Measurements from ENCODE around the gene CPSF3. TPM values are rescaled to one million over a fixed set of nuclear protein-coding genes. Genes with fewer than 3 reads are reported as not detected.

CPSF3 gene
- total RNA-seq, 2 experiments from 2014 or later = 57.9 to 64.6 TPM

DNA sequence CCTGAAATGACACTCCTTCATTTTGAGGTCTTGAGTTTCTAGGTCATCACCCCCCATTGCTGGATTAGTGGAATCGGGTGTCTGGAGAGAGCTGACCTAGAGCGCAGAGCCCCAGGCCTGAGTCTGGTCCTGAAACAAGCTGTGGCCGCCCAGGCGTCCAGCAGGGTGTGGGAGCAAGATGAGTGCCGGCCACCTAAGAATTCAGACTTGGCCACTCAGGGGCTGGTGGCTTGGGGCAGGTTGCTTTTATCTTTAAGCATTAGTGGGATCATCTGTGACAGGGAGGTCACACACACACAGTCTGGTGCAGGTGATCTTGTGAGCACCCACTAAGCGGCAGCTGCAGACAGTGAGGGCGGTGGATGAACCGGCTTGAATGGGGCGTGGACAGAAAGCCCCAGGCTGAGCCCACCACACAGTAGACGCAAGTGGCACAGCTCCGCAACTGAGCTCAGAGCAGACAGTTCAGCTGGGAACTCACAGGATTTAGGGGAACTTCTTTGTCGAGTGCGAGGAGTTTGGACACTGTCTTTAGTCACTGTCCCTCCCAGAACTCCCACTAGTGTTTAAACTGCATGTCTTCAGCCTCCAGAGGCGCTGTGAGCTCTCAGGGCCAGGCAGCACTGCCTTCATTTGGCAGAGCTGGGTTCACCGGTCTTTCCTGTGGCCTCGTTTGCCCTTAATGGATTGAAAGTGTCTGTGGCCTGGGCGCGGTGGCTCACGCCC lies 21.6 kb upstream of the CPSF3 start:
- no peaks in the 10 kb centered on the region for H3K4me1 Mint-ChIP-seq
- no peak overlapping the region for H3K4me3 Mint-ChIP-seq
- no peaks in the 10 kb centered on the region for H3K9me3 Mint-ChIP-seq (ENCODE audit: low read depth)
- H3K36me3 Mint-ChIP-seq = peaks cover 1% of the 10 kb centered on the region
- no peaks in the 10 kb centered on the region for H3K27me3 Mint-ChIP-seq
- no peak for ATAC-seq
- CTCF ChIA-PET = no interaction called here
- no peak for DNase-seq
- no peak overlapping the region for H3K27ac Mint-ChIP-seq

DNA sequence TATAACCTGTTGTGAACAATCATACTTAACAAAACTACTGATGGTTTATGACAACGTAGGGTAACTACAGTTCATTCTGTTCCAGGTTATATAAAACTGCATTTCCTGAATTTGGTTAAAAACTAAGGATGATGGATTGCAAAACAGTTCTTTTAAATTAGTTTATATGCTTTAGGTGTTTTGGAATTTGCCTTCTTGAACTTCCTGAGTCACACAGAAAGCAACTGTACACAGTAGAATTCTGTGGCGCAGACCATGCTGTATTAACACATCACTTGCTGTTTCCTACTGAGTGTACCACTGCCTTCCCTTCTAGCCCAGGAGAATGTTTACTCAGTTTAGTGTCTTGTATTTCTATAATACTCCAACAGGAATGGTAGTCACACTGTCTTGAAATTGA lies 19.5 kb upstream of the CPSF3 start:
- no peaks in the 10 kb centered on the region for H3K27me3 Mint-ChIP-seq
- no peaks in the 10 kb centered on the region for H3K9me3 Mint-ChIP-seq (ENCODE audit: low read depth)
- no peaks in the 10 kb centered on the region for H3K4me1 Mint-ChIP-seq
- peaks cover 12% of the 10 kb centered on the region for H3K36me3 Mint-ChIP-seq
- DNase-seq (no peak), ATAC-seq (no peak)
- H3K4me3 Mint-ChIP-seq = no peak overlapping the region
- H3K27ac Mint-ChIP-seq = no peak overlapping the region
- CTCF ChIA-PET = no interaction called here

DNA sequence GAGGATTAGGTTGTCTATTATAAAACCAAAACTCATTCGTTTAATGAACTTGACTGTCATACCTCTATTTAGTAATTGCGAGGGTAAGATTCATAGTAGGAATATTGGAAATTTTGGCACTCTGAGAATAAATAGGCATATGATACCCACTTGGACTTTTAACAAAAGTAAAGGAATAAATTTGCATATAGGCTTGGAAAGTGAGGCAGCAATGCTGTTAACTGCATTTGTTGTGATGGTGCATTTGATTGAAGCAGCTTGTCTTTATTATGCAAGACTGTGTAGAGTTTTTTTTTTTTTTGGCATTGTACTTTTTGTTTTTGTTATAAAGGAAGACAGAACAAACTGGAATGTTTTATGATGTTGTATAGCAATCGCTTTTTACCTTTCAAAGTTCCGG lies 19.0 kb upstream of the CPSF3 start:
- no peak for DNase-seq
- no peak for ATAC-seq
- peaks cover 14% of the 10 kb centered on the region for H3K36me3 Mint-ChIP-seq
- CTCF ChIA-PET = no interaction called here
- no peaks in the 10 kb centered on the region for H3K9me3 Mint-ChIP-seq (ENCODE audit: low read depth)
- H3K4me3 Mint-ChIP-seq = no peak overlapping the region
- H3K27ac Mint-ChIP-seq = no peak overlapping the region
- H3K4me1 Mint-ChIP-seq = no peaks in the 10 kb centered on the region
- H3K27me3 Mint-ChIP-seq = no peaks in the 10 kb centered on the region

DNA sequence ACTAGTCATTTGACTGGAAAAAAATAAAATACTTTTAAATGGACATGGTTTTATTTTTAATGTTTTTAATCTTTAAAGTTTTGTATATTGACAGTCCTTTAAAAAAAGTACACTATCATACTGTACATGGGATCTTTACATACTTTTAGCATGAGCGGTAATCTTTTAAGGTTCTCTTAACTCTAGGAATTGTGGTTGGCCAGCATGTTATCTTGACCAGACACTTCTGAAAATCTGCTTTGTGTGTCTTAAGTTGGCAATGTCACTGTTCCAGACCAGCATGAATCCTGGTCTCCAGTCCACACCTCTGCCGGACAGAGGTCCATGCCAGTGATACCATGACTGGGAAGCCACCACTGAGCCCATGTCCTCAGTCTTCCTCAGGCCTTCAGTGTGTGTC lies 17.8 kb upstream of the CPSF3 start:
- Mint-ChIP-seq H3K9me3 (ENCODE audit: low read depth) (no peaks in the 10 kb centered on the region), H3K27ac (no peak overlapping the region), H3K36me3 (peaks cover 15% of the 10 kb centered on the region), H3K4me1 (peaks cover 3% of the 10 kb centered on the region), H3K27me3 (no peaks in the 10 kb centered on the region), H3K4me3 (no peak overlapping the region)
- no peak for DNase-seq
- ATAC-seq = no peak
- CTCF ChIA-PET = no interaction called here

DNA sequence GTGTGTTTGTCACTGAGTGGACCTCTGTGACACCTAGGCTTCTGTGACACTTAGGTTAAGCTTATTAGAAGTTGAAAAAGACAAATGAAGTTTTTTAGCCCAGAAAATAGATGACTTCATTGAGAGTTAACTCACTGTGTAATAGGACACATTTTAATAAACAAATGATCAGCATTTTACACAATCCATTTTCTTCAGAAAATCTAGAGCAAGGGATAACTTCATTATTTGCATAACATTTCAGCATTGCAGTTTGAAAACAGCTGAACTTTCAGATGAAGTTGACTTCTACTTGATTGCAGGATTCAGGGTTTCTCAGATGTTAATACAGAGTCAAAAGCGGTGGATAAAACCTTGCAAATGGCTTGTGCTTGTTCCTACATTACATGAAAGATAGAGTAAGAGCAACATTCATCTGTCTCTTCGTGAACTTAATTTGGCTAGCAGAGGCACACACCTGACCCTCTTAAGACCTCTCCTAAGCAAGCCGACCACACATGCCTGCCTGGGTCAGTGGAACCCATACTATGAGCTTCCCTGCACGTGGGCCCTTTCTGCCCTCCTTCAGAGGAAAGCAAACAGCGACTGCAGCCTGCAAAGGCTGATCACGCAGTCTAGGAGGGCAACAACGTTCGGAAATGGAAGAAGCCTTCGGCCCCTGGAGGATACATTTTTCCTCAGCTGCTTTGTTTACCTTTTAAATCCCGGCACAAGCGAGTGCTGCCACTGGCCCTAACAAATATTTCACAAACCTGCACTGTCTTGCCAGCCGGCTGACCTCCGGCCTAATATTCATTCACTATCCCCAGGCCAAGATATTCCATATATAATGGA lies 16.7 kb upstream of the CPSF3 start:
- H3K27me3 Mint-ChIP-seq = no peaks in the 10 kb centered on the region
- H3K27ac Mint-ChIP-seq = peak overlapping the region; percentile 7
- H3K36me3 Mint-ChIP-seq = peaks cover 22% of the 10 kb centered on the region
- DNase-seq = no peak
- CTCF ChIA-PET = no interaction called here
- H3K9me3 Mint-ChIP-seq (ENCODE audit: low read depth) = no peaks in the 10 kb centered on the region
- no peak for ATAC-seq
- peaks cover 5% of the 10 kb centered on the region for H3K4me1 Mint-ChIP-seq
- H3K4me3 Mint-ChIP-seq = no peak overlapping the region

DNA sequence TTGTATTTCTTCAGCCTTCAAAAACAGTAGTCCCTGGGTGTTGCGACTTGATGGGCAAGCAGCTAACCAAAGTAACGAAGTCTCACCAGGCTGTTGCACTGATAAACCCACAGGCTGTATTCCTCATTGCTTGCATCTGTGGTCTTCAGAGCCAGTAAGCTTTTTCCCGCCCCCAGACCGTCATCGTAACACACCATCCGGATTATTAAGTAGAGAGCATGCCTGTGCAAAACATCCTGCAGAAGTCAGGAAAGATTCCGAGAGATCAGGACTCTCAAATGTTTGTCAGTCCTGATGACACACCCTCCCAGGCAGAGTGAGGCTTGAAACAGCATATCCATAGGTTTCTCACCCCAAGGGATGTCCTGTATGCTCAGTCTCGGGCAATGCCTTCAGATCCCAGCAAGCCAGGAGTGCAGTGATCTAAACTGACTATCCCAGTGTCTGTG lies 16.1 kb upstream of the CPSF3 start:
- ATAC-seq (no peak), DNase-seq (no peak)
- CTCF ChIA-PET = no interaction called here
- Mint-ChIP-seq H3K9me3 (ENCODE audit: low read depth) (no peaks in the 10 kb centered on the region), H3K36me3 (peaks cover 27% of the 10 kb centered on the region), H3K4me1 (peaks cover 5% of the 10 kb centered on the region), H3K27ac (no peak overlapping the region), H3K27me3 (no peaks in the 10 kb centered on the region), H3K4me3 (no peak overlapping the region)

DNA sequence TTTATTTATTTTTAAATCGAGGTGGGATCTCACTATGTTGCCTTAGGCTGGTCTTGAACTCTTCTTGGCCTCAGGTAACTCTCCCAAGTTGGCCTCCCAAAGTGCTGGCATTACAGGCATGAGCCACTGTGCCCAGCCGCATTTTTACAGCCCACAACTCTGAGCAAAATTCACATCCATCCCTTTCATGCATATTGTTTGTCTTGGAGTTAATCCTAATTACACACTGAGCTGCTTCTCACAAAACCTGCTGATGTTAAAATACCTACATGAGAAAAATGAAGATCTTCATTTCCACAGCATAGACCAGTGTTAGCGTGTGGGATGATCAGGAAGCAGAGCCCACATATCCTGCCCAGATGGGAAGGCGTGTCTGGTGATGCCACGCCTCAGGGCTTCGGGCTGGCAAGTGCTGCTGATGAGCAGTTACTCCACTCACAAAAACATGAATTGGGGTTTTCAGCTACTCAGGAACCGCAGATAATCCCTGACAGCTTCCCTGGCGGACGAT lies 14.8 kb upstream of the CPSF3 start:
- Mint-ChIP-seq H3K27ac (no peak overlapping the region), H3K4me1 (peaks cover 8% of the 10 kb centered on the region), H3K4me3 (no peak overlapping the region), H3K9me3 (ENCODE audit: low read depth) (no peaks in the 10 kb centered on the region), H3K36me3 (peaks cover 32% of the 10 kb centered on the region), H3K27me3 (no peaks in the 10 kb centered on the region)
- CTCF ChIA-PET = no interaction called here
- DNase-seq (no peak), ATAC-seq (no peak)

DNA sequence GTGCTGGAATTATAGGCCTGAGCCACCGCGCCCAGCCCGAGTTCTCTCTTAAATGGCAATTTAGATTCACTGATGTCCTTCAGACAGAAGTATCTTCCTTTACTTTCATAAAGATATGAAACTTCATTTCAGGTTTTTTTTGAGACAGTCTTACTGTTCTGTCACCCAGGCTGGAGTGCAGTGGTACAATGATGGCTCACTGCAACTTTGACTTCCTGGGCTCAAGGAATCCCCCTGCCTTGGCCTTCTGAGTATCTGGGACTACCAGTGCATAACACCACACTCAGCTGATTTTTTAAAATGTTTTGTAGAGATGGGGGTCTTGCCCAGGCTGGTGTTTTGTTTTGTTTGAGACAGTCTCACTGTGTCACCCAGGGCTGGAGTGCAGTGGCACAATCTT lies 13.3 kb upstream of the CPSF3 start:
- Mint-ChIP-seq H3K27me3 (no peaks in the 10 kb centered on the region), H3K36me3 (peaks cover 41% of the 10 kb centered on the region), H3K4me3 (no peak overlapping the region), H3K9me3 (ENCODE audit: low read depth) (no peaks in the 10 kb centered on the region), H3K4me1 (peaks cover 20% of the 10 kb centered on the region), H3K27ac (no peak overlapping the region)
- CTCF ChIA-PET = no interaction called here
- no peak for ATAC-seq
- DNase-seq = no peak

DNA sequence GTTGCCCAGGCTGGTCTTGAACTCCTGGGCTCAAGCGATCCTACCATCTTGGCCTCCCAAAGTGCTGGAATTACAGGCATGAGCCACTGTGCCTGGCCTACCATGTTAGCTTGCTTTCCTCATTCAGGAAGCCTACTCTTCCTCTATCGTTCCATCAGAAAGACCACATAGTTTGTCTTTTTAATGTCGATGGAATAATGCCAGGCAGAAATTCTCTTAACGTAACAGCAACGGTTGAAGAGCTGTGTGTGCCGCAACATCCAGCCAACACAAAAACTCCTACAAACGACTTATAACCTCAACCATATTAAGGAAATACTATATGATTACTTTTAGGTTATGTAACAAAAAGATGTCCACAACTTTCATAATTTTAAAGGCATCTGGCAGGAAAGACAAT lies 10.7 kb upstream of the CPSF3 start:
- no peak overlapping the region for H3K4me3 Mint-ChIP-seq
- H3K4me1 Mint-ChIP-seq = peaks cover 34% of the 10 kb centered on the region

DNA sequence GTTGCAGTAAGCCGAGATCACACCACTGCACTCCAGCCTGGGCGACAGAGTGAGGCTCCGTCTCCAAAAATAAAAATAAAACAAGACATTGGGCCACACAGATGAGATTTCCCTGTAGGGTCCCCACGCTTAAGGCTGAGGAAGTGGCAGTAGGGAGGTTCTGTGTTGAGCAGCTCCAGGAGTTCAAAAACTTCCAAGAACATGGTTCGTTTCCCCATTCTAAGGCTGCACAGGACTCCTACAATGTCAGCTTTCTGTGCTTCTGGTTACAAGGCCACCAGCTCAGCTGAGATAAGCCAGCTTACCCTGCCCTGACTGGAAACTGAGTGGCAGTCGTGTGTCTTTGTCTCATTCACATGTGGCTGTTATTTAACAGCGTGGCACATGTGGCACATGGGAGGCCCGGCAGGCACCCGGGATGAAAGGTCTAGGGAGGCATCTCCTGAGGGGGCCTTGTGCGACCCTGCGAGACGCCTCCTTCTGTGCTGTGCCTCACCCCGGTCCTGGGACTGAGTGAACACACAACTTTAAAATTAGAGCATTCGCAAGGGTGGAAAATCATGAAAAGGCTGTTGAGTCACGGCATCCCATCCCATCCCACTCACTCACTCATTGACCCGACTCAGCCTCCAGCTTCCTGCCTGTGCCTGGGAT lies 7.8 kb upstream of the CPSF3 start:
- peaks cover 52% of the 10 kb centered on the region for H3K36me3 Mint-ChIP-seq

More for the DNA sequence above, 10.7 kb upstream of the CPSF3 start:
- H3K27ac Mint-ChIP-seq = no peak overlapping the region
- DNase-seq (no peak), ATAC-seq (no peak)
- H3K9me3 Mint-ChIP-seq (ENCODE audit: low read depth) = no peaks in the 10 kb centered on the region
- CTCF ChIA-PET = interaction anchor here (1.4 kb wide), 1 partner anchor 10 kb away, joined by 5 read pairs; no protein-coding TSS in a partner anchor
- no peaks in the 10 kb centered on the region for H3K27me3 Mint-ChIP-seq
- peaks cover 47% of the 10 kb centered on the region for H3K36me3 Mint-ChIP-seq

DNA sequence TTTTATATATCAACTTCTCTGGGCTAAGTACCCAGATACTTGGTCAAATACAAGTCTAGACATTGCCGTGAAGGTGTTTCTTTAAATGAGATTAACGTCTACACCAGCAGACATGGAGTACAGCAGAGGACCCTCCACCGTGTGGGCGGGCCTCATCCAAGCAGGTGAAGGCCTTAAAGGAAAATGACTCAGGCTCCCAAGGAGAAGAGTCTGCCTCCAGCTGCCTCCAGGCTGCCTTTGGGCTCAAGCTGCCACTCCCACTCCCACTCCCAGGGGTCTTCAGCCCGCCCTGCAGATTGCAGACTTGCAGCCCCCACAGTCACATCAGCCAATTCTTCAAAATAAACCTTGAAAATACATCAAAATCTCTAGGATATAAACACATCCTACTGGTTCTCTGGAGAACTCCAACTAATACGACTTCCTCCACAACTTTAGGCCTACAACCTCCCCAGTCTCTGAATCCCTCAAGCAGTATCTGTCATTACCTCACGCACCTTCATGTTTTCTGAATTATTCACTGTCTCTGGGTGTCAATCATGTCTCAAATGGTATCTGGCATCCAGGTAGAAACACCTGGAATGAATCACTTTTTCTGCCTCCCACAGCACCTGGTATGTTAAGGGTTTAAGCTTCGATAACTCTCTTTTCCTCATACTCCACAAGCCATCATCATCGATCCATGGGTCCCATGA lies 7.0 kb upstream of the CPSF3 start:
- Mint-ChIP-seq H3K27me3 (no peaks in the 10 kb centered on the region), H3K4me1 (peaks cover 58% of the 10 kb centered on the region), H3K9me3 (ENCODE audit: low read depth) (no peaks in the 10 kb centered on the region), H3K27ac (peak overlapping the region; percentile 23), H3K36me3 (peaks cover 45% of the 10 kb centered on the region), H3K4me3 (no peak overlapping the region)
- ATAC-seq = no peak
- CTCF ChIA-PET = no interaction called here
- DNase-seq = no peak

More for the DNA sequence above, 7.8 kb upstream of the CPSF3 start:
- ATAC-seq = no peak
- no peak overlapping the region for H3K27ac Mint-ChIP-seq
- no peaks in the 10 kb centered on the region for H3K9me3 Mint-ChIP-seq (ENCODE audit: low read depth)
- no peaks in the 10 kb centered on the region for H3K27me3 Mint-ChIP-seq
- H3K4me1 Mint-ChIP-seq = peaks cover 55% of the 10 kb centered on the region
- CTCF ChIA-PET = no interaction called here
- DNase-seq = no peak
- no peak overlapping the region for H3K4me3 Mint-ChIP-seq

DNA sequence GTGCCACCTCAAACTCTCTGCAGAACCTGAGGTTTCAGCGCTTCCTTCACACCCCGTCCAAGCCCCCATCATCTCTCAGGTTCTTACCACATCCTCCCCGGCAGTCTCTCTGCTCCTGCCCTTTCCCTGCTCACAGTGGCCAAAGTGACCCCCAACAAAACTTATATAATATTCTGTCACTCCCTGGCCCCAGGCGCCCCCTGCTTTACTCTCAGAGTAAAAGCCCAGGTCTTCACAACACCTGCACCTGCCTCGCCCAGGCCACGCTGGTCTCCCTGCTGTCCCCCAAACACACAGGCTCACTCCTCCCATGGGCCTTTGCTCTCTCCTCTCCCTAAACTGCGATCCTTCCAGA lies 6.5 kb upstream of the CPSF3 start:
- ATAC-seq = peak; percentile 23
- Mint-ChIP-seq H3K4me1 (peaks cover 62% of the 10 kb centered on the region), H3K27me3 (no peaks in the 10 kb centered on the region), H3K36me3 (peaks cover 46% of the 10 kb centered on the region), H3K9me3 (ENCODE audit: low read depth) (no peaks in the 10 kb centered on the region), H3K27ac (peak overlapping the region; percentile 23), H3K4me3 (no peak overlapping the region)
- CTCF ChIA-PET = no interaction called here
- DNase-seq = no peak

DNA sequence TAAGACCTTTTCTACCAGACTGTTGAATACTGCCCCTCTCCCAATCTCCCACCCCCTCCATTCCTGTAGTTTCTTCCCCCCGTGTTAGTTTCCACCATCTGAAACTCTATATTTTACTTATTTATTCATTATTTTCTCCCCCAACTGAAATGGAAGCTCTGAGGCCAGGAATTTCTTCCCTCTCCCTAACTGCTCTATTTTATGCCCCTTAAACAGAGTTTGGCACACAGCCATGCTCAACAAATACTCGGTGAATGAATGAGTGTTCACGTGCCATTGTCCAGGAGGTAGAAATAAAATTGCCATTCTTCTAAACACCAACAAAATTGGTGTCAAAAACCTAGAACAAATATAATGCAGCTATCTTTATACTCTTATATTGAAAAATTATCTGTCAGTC lies 5.7 kb upstream of the CPSF3 start:
- peaks cover 46% of the 10 kb centered on the region for H3K36me3 Mint-ChIP-seq
- H3K27ac Mint-ChIP-seq = no peak overlapping the region
- ATAC-seq = no peak
- no peaks in the 10 kb centered on the region for H3K9me3 Mint-ChIP-seq (ENCODE audit: low read depth)
- peaks cover 66% of the 10 kb centered on the region for H3K4me1 Mint-ChIP-seq
- CTCF ChIA-PET = interaction anchor here (0.6 to 0.7 kb wide), 2 partner anchors 11 to 51 kb away, joined by 3 to 5 read pairs; no protein-coding TSS in a partner anchor
- H3K27me3 Mint-ChIP-seq = no peaks in the 10 kb centered on the region
- H3K4me3 Mint-ChIP-seq = no peak overlapping the region
- no peak for DNase-seq
